DOHH2 (cell line): ENCODE measurements around the gene OR8G5.

Experiments
- H3F3A ChIP-seq: fragments of 200-600 bp; sonication (generic), shearing (Covaris generic); 2 replicates; pipeline ENCODE4 v1.6.0; 2016; ENCODE audit warnings: antibody characterized with exemption, mild to moderate bottlenecking; ENCODE audit not compliant: control insufficient read depth, insufficient read depth
- H3K27ac ChIP-seq: fragments of 200-600 bp; sonication (generic); 2 replicates; pipeline ENCODE4 v1.5.1; 2014; ENCODE audit warnings: low read depth, mild to moderate bottlenecking, low read length, moderate library complexity
- H3K27me3 ChIP-seq: fragments of 200-600 bp; sonication (generic); 2 replicates; pipeline ENCODE4 v1.6.1; 2014; ENCODE audit warnings: mild to moderate bottlenecking, low read length, mixed read lengths; ENCODE audit not compliant: control insufficient read depth
- H3K36me3 ChIP-seq: fragments of 200-600 bp; sonication (generic); 2 replicates; pipeline ENCODE4 v1.6.1; 2014; ENCODE audit warnings: mild to moderate bottlenecking, low read length, moderate library complexity, mixed read lengths; ENCODE audit not compliant: control insufficient read depth
- H3K4me1 ChIP-seq: fragments of 200-600 bp; sonication (generic); 2 replicates; pipeline ENCODE4 v1.6.1; 2014; ENCODE audit warnings: mild to moderate bottlenecking, low read length, mixed read lengths; ENCODE audit not compliant: control insufficient read depth
- H3K4me2 ChIP-seq: fragments of 200-600 bp; sonication (generic); 2 replicates; pipeline ENCODE4 v1.6.0; 2014; ENCODE audit warnings: mild to moderate bottlenecking, low read length, moderate library complexity
- H3K4me3 ChIP-seq: fragments of 200-600 bp; sonication (generic); 2 replicates; pipeline ENCODE4 v1.5.1; 2014; ENCODE audit warnings: mild to moderate bottlenecking, low read length, mixed read lengths
- H3K79me2 ChIP-seq: fragments of 200-600 bp; sonication (generic); 2 replicates; pipeline ENCODE4 v1.6.1; 2014; ENCODE audit warnings: mild to moderate bottlenecking, low read length, mixed read lengths; ENCODE audit not compliant: control insufficient read depth
- H3K9me2 ChIP-seq: fragments of 200-600 bp; sonication (generic); replicated peaks from 2 replicates; pipeline ENCODE4 v1.6.1; 2014; ENCODE audit warnings: mild to moderate bottlenecking, low read length, mixed read lengths; ENCODE audit not compliant: control insufficient read depth
- H3K9me3 ChIP-seq: fragments of 200-600 bp; sonication (generic); 2 replicates; pipeline ENCODE4 v1.6.1; 2014; ENCODE audit warnings: antibody characterized with exemption, low read length, mixed read lengths; ENCODE audit not compliant: control insufficient read depth, insufficient read depth
- H4K20me1 ChIP-seq: fragments of 200-600 bp; sonication (generic); 2 replicates; pipeline ENCODE4 v1.6.0; 2014; ENCODE audit warnings: low read depth, mild to moderate bottlenecking, antibody characterized with exemption, low read length, moderate library complexity; ENCODE audit not compliant: control insufficient read depth, insufficient read depth
- EZH2phosphoT487 ChIP-seq: fragments of 200-600 bp; sonication (generic); IDR thresholded peaks from 2 replicates; pipeline ENCODE4 v1.6.1; 2017; ENCODE audit warnings: borderline replicate concordance, mild to moderate bottlenecking, antibody characterized with exemption, low read length, moderate library complexity, mixed read lengths
- TF ChIP-seq, protein P1 (sequence below): fragments of 200-600 bp; sonication (generic); IDR thresholded peaks from one replicate; pipeline ENCODE4 v1.5.1; 2014; ENCODE audit warnings: antibody characterized with exemption, mild to moderate bottlenecking, low read depth, low read length; ENCODE audit not compliant: poor library complexity, severe bottlenecking

The OR8G5 gene

DNA sequence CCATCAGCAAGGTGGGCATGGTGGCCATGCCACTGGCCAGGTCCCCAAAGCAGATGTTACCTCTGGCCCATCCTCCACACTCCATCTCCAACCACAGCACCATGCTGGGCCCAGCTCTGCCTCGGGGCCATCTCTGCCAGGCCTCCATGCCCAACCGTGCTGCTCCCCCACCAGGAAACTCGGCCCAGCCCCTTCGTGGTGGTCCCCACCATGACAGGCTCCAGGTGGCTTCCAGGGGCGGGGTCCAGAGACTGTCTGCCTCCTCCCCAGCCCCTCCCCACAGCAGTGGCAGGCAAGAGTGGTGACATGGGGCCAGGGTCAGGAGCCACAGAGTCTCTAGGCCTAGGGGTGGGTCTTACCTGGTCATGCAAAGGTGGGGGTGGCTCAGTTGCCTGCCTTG, 45.8 kb upstream of the OR8G5 start:
- Histone ChIP-seq H3K9me3 (no peaks in the 10 kb centered on the region), H3K9me2 (no peaks in the 10 kb centered on the region), H3K4me1 (no peaks in the 10 kb centered on the region), H3K4me2 (no peak overlapping the region), H3F3A (no peaks in the 10 kb centered on the region), H3K4me3 (no peak overlapping the region), H4K20me1 (no peaks in the 10 kb centered on the region), H3K79me2 (no peaks in the 10 kb centered on the region), H3K36me3 (no peaks in the 10 kb centered on the region), H3K27ac (no peak overlapping the region), H3K27me3 (peaks cover 2% of the 10 kb centered on the region; the same call in 1 of the 2 replicates)
- no peak for TF ChIP-seq EZH2phosphoT487
- TF ChIP-seq, protein P1, sequence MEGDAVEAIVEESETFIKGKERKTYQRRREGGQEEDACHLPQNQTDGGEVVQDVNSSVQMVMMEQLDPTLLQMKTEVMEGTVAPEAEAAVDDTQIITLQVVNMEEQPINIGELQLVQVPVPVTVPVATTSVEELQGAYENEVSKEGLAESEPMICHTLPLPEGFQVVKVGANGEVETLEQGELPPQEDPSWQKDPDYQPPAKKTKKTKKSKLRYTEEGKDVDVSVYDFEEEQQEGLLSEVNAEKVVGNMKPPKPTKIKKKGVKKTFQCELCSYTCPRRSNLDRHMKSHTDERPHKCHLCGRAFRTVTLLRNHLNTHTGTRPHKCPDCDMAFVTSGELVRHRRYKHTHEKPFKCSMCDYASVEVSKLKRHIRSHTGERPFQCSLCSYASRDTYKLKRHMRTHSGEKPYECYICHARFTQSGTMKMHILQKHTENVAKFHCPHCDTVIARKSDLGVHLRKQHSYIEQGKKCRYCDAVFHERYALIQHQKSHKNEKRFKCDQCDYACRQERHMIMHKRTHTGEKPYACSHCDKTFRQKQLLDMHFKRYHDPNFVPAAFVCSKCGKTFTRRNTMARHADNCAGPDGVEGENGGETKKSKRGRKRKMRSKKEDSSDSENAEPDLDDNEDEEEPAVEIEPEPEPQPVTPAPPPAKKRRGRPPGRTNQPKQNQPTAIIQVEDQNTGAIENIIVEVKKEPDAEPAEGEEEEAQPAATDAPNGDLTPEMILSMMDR = no peak

DNA sequence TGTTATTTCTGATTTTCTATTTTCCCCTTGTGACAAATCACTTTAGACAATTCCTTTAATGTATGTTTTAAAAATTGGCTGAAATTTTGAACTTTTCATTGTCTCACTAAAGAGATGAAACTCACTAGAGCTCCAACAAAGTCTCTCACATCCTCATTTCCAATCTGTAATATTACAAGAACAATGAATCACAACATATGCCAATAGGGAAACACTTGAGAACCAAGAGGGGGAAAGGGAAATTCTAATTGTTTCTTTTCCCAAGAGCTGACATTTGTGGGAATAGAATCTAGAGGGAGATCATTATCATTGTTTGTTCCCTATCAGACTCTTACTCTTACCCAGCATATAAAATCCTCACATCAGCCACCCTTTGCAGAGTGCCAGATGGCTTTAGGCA, 44.9 kb upstream of the OR8G5 start:
- no peaks in the 10 kb centered on the region for H3K4me1 ChIP-seq
- H3K79me2 ChIP-seq = no peaks in the 10 kb centered on the region
- H3K27me3 ChIP-seq = peaks cover 2% of the 10 kb centered on the region; the same call in 1 of the 2 replicates
- no peaks in the 10 kb centered on the region for H3F3A ChIP-seq
- H3K36me3 ChIP-seq = no peaks in the 10 kb centered on the region
- no peak overlapping the region for H3K27ac ChIP-seq
- H4K20me1 ChIP-seq = no peaks in the 10 kb centered on the region
- no peak overlapping the region for H3K4me2 ChIP-seq
- no peak overlapping the region for H3K4me3 ChIP-seq
- H3K9me2 ChIP-seq = no peaks in the 10 kb centered on the region
- TF ChIP-seq, protein P1 = no peak
- no peak for TF ChIP-seq EZH2phosphoT487
- H3K9me3 ChIP-seq = no peaks in the 10 kb centered on the region

DNA sequence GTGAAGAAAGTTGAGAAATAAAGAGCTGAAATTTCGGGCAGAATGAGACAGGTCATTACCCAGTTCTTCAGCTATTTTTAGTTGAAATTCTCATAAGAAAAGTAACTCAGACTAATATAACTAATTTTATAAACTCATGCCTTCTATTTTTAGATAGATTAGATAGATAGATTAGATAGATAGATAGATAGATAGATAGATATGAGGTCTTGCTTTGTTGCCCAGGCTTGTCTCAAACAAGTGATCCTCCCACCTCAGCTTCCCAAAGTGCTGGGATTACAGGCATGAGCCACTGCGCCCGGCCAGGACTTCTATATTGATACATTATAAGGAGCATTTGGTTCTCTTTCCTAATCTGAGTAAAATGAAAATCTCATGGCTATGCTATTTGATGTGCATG, 42.1 kb upstream of the OR8G5 start:
- Histone ChIP-seq H3K27ac (no peak overlapping the region), H3K4me2 (no peak overlapping the region), H3K9me2 (no peaks in the 10 kb centered on the region), H3F3A (no peaks in the 10 kb centered on the region), H3K27me3 (peaks cover 4% of the 10 kb centered on the region; the same call in 1 of the 2 replicates), H3K4me1 (no peaks in the 10 kb centered on the region), H4K20me1 (no peaks in the 10 kb centered on the region), H3K36me3 (no peaks in the 10 kb centered on the region), H3K79me2 (no peaks in the 10 kb centered on the region), H3K9me3 (no peaks in the 10 kb centered on the region), H3K4me3 (no peak overlapping the region)
- TF ChIP-seq, protein P1 = no peak
- no peak for TF ChIP-seq EZH2phosphoT487

DNA sequence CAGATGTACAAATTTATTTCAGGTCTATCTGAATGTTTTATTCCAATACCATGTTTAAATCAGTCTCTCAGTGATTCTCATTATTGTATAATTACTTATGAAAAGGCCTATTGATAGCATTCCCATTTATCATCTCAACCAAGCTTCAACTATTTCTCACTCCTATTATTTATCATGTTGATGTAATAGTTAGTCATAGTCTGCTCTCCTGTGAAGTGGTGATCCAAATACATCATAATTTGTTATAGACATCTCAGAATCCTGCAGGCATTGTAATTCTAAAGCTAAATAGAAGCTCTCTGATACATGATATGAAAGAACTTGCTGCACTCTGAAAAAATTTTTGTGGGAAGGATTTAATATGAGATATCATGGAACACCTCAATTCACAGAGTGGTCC, 37.0 kb upstream of the OR8G5 start:
- TF ChIP-seq, protein P1 = no peak
- TF ChIP-seq EZH2phosphoT487 = no peak
- Histone ChIP-seq H4K20me1 (no peaks in the 10 kb centered on the region), H3K4me1 (no peaks in the 10 kb centered on the region), H3K79me2 (no peaks in the 10 kb centered on the region), H3K4me2 (no peak overlapping the region), H3F3A (no peaks in the 10 kb centered on the region), H3K27ac (no peak overlapping the region), H3K9me2 (no peaks in the 10 kb centered on the region), H3K27me3 (0 out of 2 replicates have a peak, but pooled peaks cover 3% of the 10 kb centered on the region), H3K36me3 (no peaks in the 10 kb centered on the region), H3K9me3 (no peaks in the 10 kb centered on the region), H3K4me3 (no peak overlapping the region)
